Measurements from ENCODE around the gene PTPRQ.

Gene PTPRQ

GRCh38 chr12:80412343-80412953, 31.6 kb upstream of the PTPRQ start:
- H3K4me3 ChIP-seq (ENCODE audit: low read depth, low read length): no peak overlapping the region
- peak; percentile 63 for DNase-seq (ENCODE audit: low read depth)
- TF ChIP-seq, protein P1, sequence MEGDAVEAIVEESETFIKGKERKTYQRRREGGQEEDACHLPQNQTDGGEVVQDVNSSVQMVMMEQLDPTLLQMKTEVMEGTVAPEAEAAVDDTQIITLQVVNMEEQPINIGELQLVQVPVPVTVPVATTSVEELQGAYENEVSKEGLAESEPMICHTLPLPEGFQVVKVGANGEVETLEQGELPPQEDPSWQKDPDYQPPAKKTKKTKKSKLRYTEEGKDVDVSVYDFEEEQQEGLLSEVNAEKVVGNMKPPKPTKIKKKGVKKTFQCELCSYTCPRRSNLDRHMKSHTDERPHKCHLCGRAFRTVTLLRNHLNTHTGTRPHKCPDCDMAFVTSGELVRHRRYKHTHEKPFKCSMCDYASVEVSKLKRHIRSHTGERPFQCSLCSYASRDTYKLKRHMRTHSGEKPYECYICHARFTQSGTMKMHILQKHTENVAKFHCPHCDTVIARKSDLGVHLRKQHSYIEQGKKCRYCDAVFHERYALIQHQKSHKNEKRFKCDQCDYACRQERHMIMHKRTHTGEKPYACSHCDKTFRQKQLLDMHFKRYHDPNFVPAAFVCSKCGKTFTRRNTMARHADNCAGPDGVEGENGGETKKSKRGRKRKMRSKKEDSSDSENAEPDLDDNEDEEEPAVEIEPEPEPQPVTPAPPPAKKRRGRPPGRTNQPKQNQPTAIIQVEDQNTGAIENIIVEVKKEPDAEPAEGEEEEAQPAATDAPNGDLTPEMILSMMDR (IDR thresholded peaks at IDR 0.05; ENCODE audit: insufficient read depth, low read depth, low read length, missing control alignments): peak; percentile 56

- H3K4me3 ChIP-seq (ENCODE audit: low read depth, low read length): no peak overlapping the region
- TF ChIP-seq, protein P1 (IDR thresholded peaks at IDR 0.05; ENCODE audit: insufficient read depth, low read depth, low read length, missing control alignments): no peak
- no peak for DNase-seq (ENCODE audit: low read depth)
Observed at GRCh38 chr12:80413462-80413861, 30.6 kb upstream of the PTPRQ start.

- H3K4me3 ChIP-seq (ENCODE audit: low read depth, low read length): no peak overlapping the region
- TF ChIP-seq, protein P1 (IDR thresholded peaks at IDR 0.05; ENCODE audit: insufficient read depth, low read depth, low read length, missing control alignments): no peak
- no peak for DNase-seq (ENCODE audit: low read depth)
Observed at GRCh38 chr12:80415466-80415865, 28.6 kb upstream of the PTPRQ start.

DNA sequence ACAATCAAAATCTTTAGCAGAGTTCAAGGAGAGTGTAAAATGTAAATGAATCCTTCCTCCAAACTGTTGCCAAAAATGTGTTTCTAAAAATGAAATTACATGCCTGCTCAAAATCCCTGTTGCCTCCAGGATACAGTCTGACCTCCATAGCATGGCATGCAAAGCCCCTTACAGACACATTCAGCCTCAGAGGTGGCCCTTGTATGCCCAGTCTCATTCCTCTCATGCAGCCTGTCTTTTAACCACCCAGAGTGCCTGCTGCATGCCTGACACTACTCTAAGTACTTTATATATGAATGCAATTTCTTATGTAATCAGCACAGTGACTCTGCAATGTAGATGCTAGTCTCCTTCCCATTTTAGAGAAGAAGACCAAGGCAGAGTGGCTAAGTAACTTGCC, 24.4 kb upstream of the PTPRQ start:
- H3K4me3 ChIP-seq (ENCODE audit: low read depth, low read length): no peak overlapping the region
- TF ChIP-seq, protein P1 (IDR thresholded peaks at IDR 0.05; ENCODE audit: insufficient read depth, low read depth, low read length, missing control alignments): no peak
- no peak for DNase-seq (ENCODE audit: low read depth)

- no peak overlapping the region for H3K4me3 ChIP-seq (ENCODE audit: low read depth, low read length)
- no peak for DNase-seq (ENCODE audit: low read depth)
- TF ChIP-seq, protein P1 (IDR thresholded peaks at IDR 0.05; ENCODE audit: insufficient read depth, low read depth, low read length, missing control alignments): no peak
Observed at GRCh38 chr12:80420075-80420474, 24.0 kb upstream of the PTPRQ start.

- no peak overlapping the region for H3K4me3 ChIP-seq (ENCODE audit: low read depth, low read length)
- no peak for DNase-seq (ENCODE audit: low read depth)
- TF ChIP-seq, protein P1 (IDR thresholded peaks at IDR 0.05; ENCODE audit: insufficient read depth, low read depth, low read length, missing control alignments): no peak
Observed at GRCh38 chr12:80422550-80422949, 21.5 kb upstream of the PTPRQ start.

DNA sequence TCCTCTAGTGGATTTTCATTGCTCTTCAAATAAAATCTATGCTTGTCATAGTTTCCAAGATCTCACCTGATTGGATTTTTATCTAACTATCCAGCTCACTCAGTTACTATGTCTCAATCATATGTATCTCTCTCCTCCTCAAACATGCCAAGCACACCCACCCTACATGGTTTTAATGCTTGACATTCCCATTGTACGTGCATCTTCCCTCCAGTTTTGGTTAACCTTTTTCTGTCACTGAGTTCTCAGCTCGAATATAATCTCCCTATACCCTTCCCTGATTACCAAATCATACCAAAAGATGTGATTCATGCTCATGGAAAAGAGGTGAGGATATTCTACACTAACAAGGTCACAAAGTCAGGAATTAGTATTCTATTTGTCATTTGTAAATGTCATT, 12.0 kb upstream of the PTPRQ start:
- TF ChIP-seq, protein P1 (IDR thresholded peaks at IDR 0.05; ENCODE audit: insufficient read depth, low read depth, low read length, missing control alignments): no peak
- no peak for DNase-seq (ENCODE audit: low read depth)
- H3K4me3 ChIP-seq (ENCODE audit: low read depth, low read length): no peak overlapping the region

Measured in GM12865 (cell line).